GM12878 (cell line): ENCODE measurements around the gene PTCHD4. TPM values are rescaled to one million over a fixed set of nuclear protein-coding genes. Genes with fewer than 3 reads are reported as not detected.

ENCODE experiments used
- ATAC-seq: fragments of 200-7000 bp; cut with Tn5 transposase; 3 replicates; pipeline ENCODE4 v1.9.1; 2020; ENCODE audit warnings: mild to moderate bottlenecking, moderate library complexity
- BruUV-seq: library from RNA; stranded (reverse); fragments of 400-500 nt; replicated peaks from 2 replicates; lab custom pipeline; 2021; lab: Mats Ljungman, UMichigan
- CTCF ChIA-PET: fragments of 300-600 bp; sonication (Branson Sonifier 250); formaldehyde crosslinking; extraction: SDS; loops from one replicate; lab custom pipeline; 2021; ENCODE audit warnings: inconsistent platforms; lab: Yijun Ruan, JAX
- POLR2A ChIA-PET: fragments of 350-600 bp; formaldehyde crosslinking; extraction: SDS; loops from one replicate; lab custom pipeline; 2021; ENCODE audit warnings: inconsistent platforms; lab: Charles Lee
- RAD21 ChIA-PET: fragments of 300-600 bp; sonication (Branson Sonifier 250); formaldehyde crosslinking; loops from one replicate; lab custom pipeline; 2023; ENCODE audit warnings: antibody characterized with exemption; ENCODE audit not compliant: unreplicated experiment; lab: Charles Lee
- SMC1A ChIA-PET: fragments of 300-600 bp; sonication (Branson Sonifier 250); formaldehyde crosslinking; loops from one replicate; lab custom pipeline; 2023; ENCODE audit not compliant: unreplicated experiment, uncharacterized antibody; lab: Charles Lee
- DNase-seq: peaks from one replicate; pipeline ENCODE4 v3.0.0-alpha.2; 2011; ENCODE audit warnings: low read depth, low spot score
- FAIRE-seq: peaks from 3 replicates; lab custom pipeline; 2011; peaks lifted over from hg19 to GRCh38; lab: Jason Lieb, UNC
- H2AFZ ChIP-seq: 2 replicates; pipeline ENCODE4 v1.6.0; 2011; ENCODE audit warnings: low read depth, low read length, control low read depth; ENCODE audit not compliant: control insufficient read depth
- H3K27ac ChIP-seq: 2 replicates; pipeline ENCODE4 v1.5.1; 2011; ENCODE audit warnings: control low read depth; ENCODE audit not compliant: control insufficient read depth, insufficient read depth
- H3K27me3 ChIP-seq, 2 experiments: replicated peaks in 1 of 2; 2 replicates each; pipeline versions ENCODE4 v1.6.0 to v1.6.1; 2011; ENCODE audit warnings: low read length in 1 of 2; ENCODE audit not compliant: control insufficient read depth in 2 of 2, insufficient read depth in 2 of 2
- H3K36me3 ChIP-seq, 2 experiments: 2 replicates each; pipeline ENCODE4 v1.5.1; 2011; ENCODE audit warnings: low read length in 1 of 2; ENCODE audit not compliant: control insufficient read depth in 2 of 2, insufficient read depth in 2 of 2
- H3K4me1 ChIP-seq: 2 replicates; pipeline ENCODE4 v1.6.1; 2011; ENCODE audit warnings: mild to moderate bottlenecking, low read length, moderate library complexity, mixed read lengths; ENCODE audit not compliant: control insufficient read depth, insufficient read depth
- H3K4me2 ChIP-seq: 2 replicates; pipeline ENCODE4 v1.6.0; 2011; ENCODE audit warnings: control low read depth; ENCODE audit not compliant: control insufficient read depth, insufficient read depth
- H3K4me3 ChIP-seq: fragments of 200-600 bp; sonication (generic); 2 replicates; pipeline ENCODE4 v1.5.1; 2016
- H3K79me2 ChIP-seq: 2 replicates; pipeline ENCODE4 v1.6.0; 2011; ENCODE audit warnings: low read length; ENCODE audit not compliant: control insufficient read depth, insufficient read depth
- H3K9ac ChIP-seq: 2 replicates; pipeline ENCODE4 v1.8.0; 2011; ENCODE audit warnings: low read length, control low read depth, mixed read lengths; ENCODE audit not compliant: control insufficient read depth, insufficient read depth
- H3K9me3 ChIP-seq: replicated peaks from 3 replicates; pipeline ENCODE4 v1.5.1; 2011; ENCODE audit warnings: mild to moderate bottlenecking, low read length; ENCODE audit not compliant: control insufficient read depth, insufficient read depth
- H4K20me1 ChIP-seq: 2 replicates; pipeline ENCODE4 v1.6.0; 2011; ENCODE audit not compliant: control insufficient read depth, insufficient read depth
- BCL11A ChIP-seq: IDR thresholded peaks from 2 replicates; pipeline ENCODE4 v1.6.1; 2011; ENCODE audit warnings: low read depth, low read length
- CREB1 ChIP-seq: IDR thresholded peaks from 2 replicates; pipeline ENCODE4 v1.6.1; 2012; ENCODE audit warnings: low read depth, mild to moderate bottlenecking, inconsistent platforms
- CREM ChIP-seq: IDR thresholded peaks from 2 replicates; pipeline ENCODE4 v1.6.1; 2014; ENCODE audit warnings: antibody characterized with exemption, low read depth
- GABPA ChIP-seq: IDR thresholded peaks from 2 replicates; pipeline ENCODE4 v1.6.1; 2014; ENCODE audit warnings: antibody characterized with exemption, low read depth, mild to moderate bottlenecking, inconsistent platforms
- SP1 ChIP-seq: IDR thresholded peaks from one replicate; pipeline ENCODE4 v1.6.1; 2011; ENCODE audit warnings: low read depth, low read length
- ZNF207 ChIP-seq: fragments of 450-650 bp; IDR thresholded peaks from 2 replicates; pipeline ENCODE4 v1.6.1; 2014; ENCODE audit warnings: antibody characterized with exemption, mild to moderate bottlenecking, borderline replicate concordance
- WGBS: methylation state at CpG from one replicate; pipeline ENCODE4 v1.1.6; 2016; ENCODE audit warnings: low lambda C conversion rate; ENCODE audit not compliant: insufficient replicate concordance, insufficient coverage; ENCODE audit errors: missing lambda C conversion rate; 5-methylcytosine and 5-hydroxymethylcytosine counted together
- in situ Hi-C: fragments of 300-500 bp; cut with MboI; formaldehyde crosslinking; loops from 9 replicates; pipeline ENCODE4 v1.14.3; 2018; ENCODE audit warnings: mixed read lengths
- intact Hi-C: fragments of 100-400 bp; cut with micrococcal nuclease; formaldehyde crosslinking; loops from one replicate; pipeline ENCODE4 v1.14.2; 2022; ENCODE audit not compliant: unreplicated experiment
- polyA plus RNA-seq, 11 experiments: library from polyadenylated mRNA; depleted of rRNA in 4 of 11; unstranded in 6 of 11; stranded (reverse) in 5 of 11; fragments of >200 nt; fragmentation: Nextera tagmentation in 4 of 11; fragmentation: Illumina TruSeq in 1 of 11; extraction: Ambion mirVana in 4 of 11; extraction: Trizol in 1 of 11; gene quantifications; 1 replicate in 1 of 11; 2 replicates in 10 of 11; pipeline versions ENCODE4 v1.2.1 to v1.2.3, GENCODE V29; 2011 to 2016; ENCODE audit warnings: inconsistent platforms in 2 of 11, missing spikeins in 2 of 11, low read depth in 1 of 11
- total RNA-seq, 4 experiments: library from RNA; depleted of rRNA in 3 of 4; stranded (reverse); fragments of >200 nt in 3 of 4; fragmentation: Illumina TruSeq in 1 of 4; extraction: Trizol in 1 of 4; gene quantifications; 2 replicates each; pipeline versions ENCODE4 v1.2.1 to v1.2.3, GENCODE V29; 2013 to 2021

PTCHD4 gene
- total and polyA plus RNA-seq, 10 of the 15 experiments (the other 5 are each of a cell fraction or from before 2014, with no cell fraction given), result 0.02 to 0.17 (median 0.07) TPM; not detected in 3

- FAIRE-seq, result no peak
- Histone ChIP-seq H3K4me3 (no peak overlapping the region), H3K27ac (no peak overlapping the region), H2AFZ (no peak overlapping the region), H3K9ac (no peak overlapping the region), H3K27me3 (no peaks in the 10 kb centered on the region), H3K4me1 (no peaks in the 10 kb centered on the region), H4K20me1 (no peaks in the 10 kb centered on the region), H3K4me2 (no peak overlapping the region), H3K36me3 (no peaks in the 10 kb centered on the region), H3K79me2 (no peaks in the 10 kb centered on the region), H3K9me3 (no peaks in the 10 kb centered on the region)
- 0% methylated on average over 1 of the region's 1 CpG for WGBS
- ChIA-PET POLR2A (no interaction called here), RAD21 (no interaction called here), CTCF (no interaction called here), SMC1A (no interaction called here)
- BruUV-seq, result no TSS peak
- peak; percentile 86 for ATAC-seq
- intact Hi-C loops, result no loop called here
- DNase-seq, result no peak
- in situ Hi-C loops, result no loop called here
- no peak for TF ChIP-seq ZNF207
- TF ChIP-seq CREM, result 0 out of 2 replicates have a peak, but pooled peaks have one; percentile 26
- TF ChIP-seq GABPA, result no peak
- no peak for TF ChIP-seq SP1
- 0 out of 2 replicates have a peak, but pooled peaks have one; percentile 11 for TF ChIP-seq CREB1
These were observed 578 bp upstream of the PTCHD4 start for GRCh38 chr6:48111575-48111974.

GRCh38 chr6:48110436-48111142 lies 408 bp downstream of the PTCHD4 start:
- Histone ChIP-seq H3K27me3 (no peaks in the 10 kb centered on the region), H3K9me3 (no peaks in the 10 kb centered on the region), H3K4me3 (no peak overlapping the region), H2AFZ (peak overlapping the region; percentile 23; the same call in 1 of the 2 replicates), H3K36me3 (no peaks in the 10 kb centered on the region), H4K20me1 (no peaks in the 10 kb centered on the region), H3K79me2 (no peaks in the 10 kb centered on the region), H3K27ac (no peak overlapping the region), H3K4me2 (no peak overlapping the region), H3K9ac (no peak overlapping the region), H3K4me1 (no peaks in the 10 kb centered on the region)
- ATAC-seq, result no peak
- POLR2A ChIA-PET, result no interaction called here
- in situ Hi-C loops (no loop called here), intact Hi-C loops (no loop called here)
- 92% methylated on average over 2 of the region's 2 CpGs for WGBS
- TF ChIP-seq BCL11A, result no peak
- no peak for FAIRE-seq
- no peak for DNase-seq
- SMC1A ChIA-PET, result no interaction called here
- BruUV-seq, result no TSS peak
- CTCF ChIA-PET, result no interaction called here
- RAD21 ChIA-PET, result no interaction called here
